Inferior parietal cortex (tissue), 1 donor: ENCODE results near the gene PRR15.

Experiments used
- DNase-seq: peaks from one replicate; pipeline ENCODE4 v3.0.0-alpha.2; 2016; ENCODE audit errors: extremely low spot score

PRR15 gene

GRCh38 chr7:29609162-29610037 lies 45.8 kb downstream of the PRR15 start:
- DNase-seq = no peak

GRCh38 chr7:29610086-29610485 lies 46.5 kb downstream of the PRR15 start:
- no peak for DNase-seq

- DNase-seq = no peak
These were observed 48.4 kb downstream of the PRR15 start for GRCh38 chr7:29611941-29612544.

- no peak for DNase-seq
These were observed 49.0 kb downstream of the PRR15 start for GRCh38 chr7:29612596-29612995.

GRCh38 chr7:29613100-29613499 lies 49.5 kb downstream of the PRR15 start:
- DNase-seq = no peak

GRCh38 chr7:29614229-29614628 lies 50.6 kb downstream of the PRR15 start:
- no peak for DNase-seq
